Left kidney (tissue), 2 donors: ENCODE results near the gene LRMDA. TPM values are rescaled to one million over a fixed set of nuclear protein-coding genes. Genes with fewer than 3 reads are reported as not detected.

Source experiments
- DNase-seq: peaks from one replicate; pipeline ENCODE4 v3.0.0-alpha.2; 2013
- polyA plus RNA-seq: library from polyadenylated mRNA; unstranded; fragments of 120-200 nt; gene quantifications from one replicate; pipeline ENCODE4 v1.2.1, GENCODE V29; 2013; ENCODE audit not compliant: insufficient read length

LRMDA gene
- polyA plus RNA-seq, 1 donor: 18.0 TPM

DNA sequence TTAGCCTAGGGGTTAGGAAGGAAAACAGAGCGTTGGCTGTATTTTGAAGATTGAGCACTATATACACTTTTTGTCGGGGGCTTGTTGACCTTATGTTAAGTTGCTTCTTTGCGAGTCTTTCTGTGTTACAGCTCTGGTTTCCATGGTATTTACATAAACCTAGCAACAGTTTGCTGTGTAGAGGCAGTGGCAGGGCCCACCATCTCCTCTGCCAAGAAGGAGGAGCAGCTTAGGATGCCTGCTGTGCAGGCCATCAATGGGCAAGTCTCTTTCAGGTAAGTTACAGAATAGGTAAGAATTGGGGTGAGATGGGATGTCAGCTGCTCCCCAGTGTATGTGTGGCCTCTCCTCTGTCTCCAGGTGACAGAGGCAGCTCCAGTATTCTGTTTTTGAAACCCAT, 485.5 kb downstream of the LRMDA start:
- no peak for DNase-seq

GRCh38 chr10:75919913-75920312, 488.5 kb downstream of the LRMDA start:
- DNase-seq: no peak

DNA sequence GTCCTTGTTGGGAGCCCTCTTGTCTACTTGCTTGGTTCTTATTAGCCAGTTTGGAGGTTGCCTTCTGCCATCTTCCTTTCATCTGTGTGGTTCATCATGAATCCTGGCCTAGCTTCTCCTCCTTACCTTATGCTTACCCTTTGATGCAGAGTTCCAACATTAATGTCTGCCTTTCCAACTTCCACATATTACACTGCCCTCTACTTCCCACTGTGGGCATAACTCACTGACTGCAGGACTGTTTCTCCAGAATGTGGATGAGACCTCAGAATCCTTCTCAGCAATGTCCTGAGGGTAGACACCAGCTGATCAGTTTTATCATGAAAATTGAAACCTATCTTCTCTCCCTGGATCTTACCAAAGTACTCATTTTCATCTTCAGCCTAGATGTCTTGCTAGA, 491.0 kb downstream of the LRMDA start:
- DNase-seq: no peak

- peak; percentile 55 for DNase-seq
Measured at GRCh38 chr10:75924309-75924902, 493.0 kb downstream of the LRMDA start.

GRCh38 chr10:75925999-75926398, 494.6 kb downstream of the LRMDA start:
- DNase-seq: no peak

GRCh38 chr10:75926763-75927162, 495.3 kb downstream of the LRMDA start:
- DNase-seq: no peak

DNA sequence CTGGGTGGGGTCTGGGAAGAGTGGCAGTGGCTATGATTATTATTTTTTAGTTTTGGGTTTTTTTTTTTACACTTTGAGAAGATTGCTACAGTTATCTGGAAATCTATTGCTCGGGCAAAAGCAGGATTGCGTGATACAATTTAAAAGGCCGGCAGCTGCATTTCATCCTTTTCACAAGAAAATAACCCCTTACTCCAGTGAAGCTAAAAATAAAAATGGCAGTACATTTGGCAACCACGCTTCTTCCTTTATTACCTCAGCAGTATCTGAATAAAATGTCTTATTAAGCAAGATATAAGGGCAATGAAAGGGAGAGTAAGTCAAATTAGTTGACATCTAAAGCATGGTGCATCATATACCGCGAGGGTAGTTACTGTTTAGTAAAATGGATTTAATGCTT, 496.8 kb downstream of the LRMDA start:
- DNase-seq: no peak

DNA sequence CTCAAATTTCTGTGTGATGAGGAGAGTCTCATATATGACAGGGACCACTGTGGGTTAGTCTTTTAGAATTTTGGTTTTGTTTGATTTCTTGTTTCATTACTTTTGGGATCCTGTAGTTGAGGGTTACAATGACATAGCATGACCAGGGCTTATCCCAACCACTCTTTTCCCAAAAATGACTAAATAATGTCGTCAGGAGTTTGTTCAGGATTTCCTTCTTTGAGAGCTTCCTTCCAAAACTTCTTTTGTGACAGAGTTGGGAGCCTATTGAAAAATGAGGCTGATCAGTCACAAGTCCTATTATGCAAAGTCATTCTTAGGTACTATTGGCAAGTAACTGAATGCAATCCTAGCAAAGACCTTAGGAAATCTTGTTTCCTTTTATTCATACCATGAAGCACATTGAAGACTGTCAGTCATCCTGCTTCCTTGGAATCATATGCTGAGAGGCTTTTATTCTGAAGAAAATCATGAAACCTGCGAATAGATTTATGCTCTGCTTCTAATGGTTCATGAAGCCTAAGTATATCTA, 498.3 kb downstream of the LRMDA start:
- DNase-seq: no peak

- no peak for DNase-seq
Measured at GRCh38 chr10:75932921-75933320, 501.5 kb downstream of the LRMDA start.

GRCh38 chr10:75935240-75935639, 503.8 kb downstream of the LRMDA start:
- no peak for DNase-seq

DNA sequence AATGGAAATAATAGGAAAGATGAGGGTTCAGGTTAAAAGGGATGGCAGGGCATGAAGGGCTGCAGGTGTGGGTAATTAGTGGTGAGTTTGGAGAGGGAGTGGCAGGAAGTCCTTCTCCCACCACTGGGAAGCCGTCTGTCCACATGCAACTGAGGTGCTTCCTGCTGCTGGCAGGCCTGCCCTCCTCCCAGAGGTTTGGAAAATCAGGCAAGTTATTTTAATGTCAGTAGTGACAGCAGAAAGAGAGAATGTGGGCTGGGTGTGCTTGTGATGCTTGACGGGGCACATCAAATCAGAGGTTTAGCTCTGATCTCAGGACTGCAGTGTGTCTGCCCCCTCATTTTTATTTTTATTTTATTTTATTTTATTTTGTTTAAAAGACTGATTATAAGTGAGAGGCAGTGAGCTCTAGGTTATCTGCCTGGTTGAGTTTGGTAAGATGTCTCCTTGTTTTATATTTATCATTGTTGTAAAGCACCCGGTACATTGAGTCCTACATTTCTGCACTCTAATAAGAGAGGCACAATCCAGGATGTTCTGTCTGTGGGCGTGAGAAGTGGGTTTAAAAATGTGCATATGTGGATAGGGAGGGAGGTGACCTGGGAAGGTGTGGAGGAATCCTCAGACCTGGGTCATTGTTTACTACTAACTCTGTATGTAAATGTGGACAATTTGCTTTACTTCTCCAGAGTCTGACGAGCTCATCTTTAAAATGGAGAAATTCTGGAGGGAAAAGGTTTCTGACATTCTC, 504.4 kb downstream of the LRMDA start:
- no peak for DNase-seq

GRCh38 chr10:75936841-75937240, 505.4 kb downstream of the LRMDA start:
- no peak for DNase-seq

GRCh38 chr10:75937823-75938222, 506.4 kb downstream of the LRMDA start:
- no peak for DNase-seq

- no peak for DNase-seq
Measured at GRCh38 chr10:75938380-75939122, 507.1 kb downstream of the LRMDA start.

DNA sequence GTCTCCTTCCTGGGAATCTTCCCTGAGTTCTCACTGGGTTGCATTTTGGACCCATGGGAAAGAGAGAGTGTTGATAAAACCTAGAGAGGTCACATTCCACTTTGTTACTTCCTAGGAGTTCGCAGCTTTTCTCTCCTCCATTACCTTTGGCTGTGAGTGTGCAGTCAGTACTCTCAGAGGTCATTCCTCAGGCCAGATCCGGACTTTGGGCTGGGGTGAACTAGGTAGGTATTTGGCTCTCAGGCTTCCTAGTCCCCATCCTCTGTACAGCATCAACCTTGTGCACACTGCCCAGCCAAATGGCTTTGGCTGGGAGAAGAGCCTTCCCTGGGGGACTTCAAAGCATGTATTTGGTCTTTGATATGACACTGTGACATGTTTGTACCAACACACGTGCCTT, 508.1 kb downstream of the LRMDA start:
- DNase-seq: no peak

- DNase-seq: no peak
Measured at GRCh38 chr10:75940742-75941141, 509.3 kb downstream of the LRMDA start.

GRCh38 chr10:75941223-75941801, 509.9 kb downstream of the LRMDA start:
- no peak for DNase-seq

GRCh38 chr10:75944061-75944460, 512.6 kb downstream of the LRMDA start:
- DNase-seq: no peak

DNA sequence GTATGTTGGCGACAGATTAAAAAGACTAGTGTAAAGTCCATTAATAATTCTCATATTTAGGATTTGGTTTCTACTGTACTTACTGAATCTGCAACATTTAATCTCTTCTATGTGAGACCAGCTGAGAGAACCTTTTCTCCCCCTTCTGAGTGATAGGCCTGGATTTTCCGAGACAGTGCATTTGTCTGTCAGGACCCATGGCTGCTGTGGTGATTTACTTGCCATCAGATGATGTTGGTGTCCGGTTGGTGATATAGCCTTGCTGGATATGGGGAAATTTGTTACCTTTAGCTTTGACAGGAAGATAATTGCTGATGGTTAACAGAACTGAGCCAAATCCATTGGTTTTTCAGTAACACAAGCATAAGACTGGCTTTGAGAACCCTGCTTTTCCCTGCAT, 517.2 kb downstream of the LRMDA start:
- no peak for DNase-seq

DNA sequence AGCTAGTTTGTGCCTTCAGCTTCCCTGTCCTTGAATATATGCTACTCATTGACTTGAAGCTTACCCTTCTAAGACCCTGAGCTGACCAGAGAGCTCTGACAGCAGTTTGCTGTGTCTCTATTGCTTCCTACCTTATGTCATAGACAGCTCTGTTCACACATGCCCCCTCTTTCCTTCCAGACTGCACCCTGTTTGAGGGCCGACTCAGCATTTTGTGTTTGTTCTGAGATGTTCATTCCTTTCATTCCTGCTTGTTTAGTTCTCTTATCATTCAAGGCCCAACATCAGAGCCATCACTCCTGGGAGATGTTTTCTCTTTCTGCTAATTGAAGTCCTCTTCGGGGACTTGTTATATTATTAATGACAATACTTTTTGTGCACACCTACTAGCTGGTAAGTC, 518.9 kb downstream of the LRMDA start:
- DNase-seq: no peak

- DNase-seq: no peak
Measured at GRCh38 chr10:75950997-75951589, 519.7 kb downstream of the LRMDA start.

GRCh38 chr10:75951627-75952026, 520.2 kb downstream of the LRMDA start:
- no peak for DNase-seq
